H1 (cell line): Measurements from ENCODE around the gene TOMM40L. TPM values are rescaled to one million over a fixed set of nuclear protein-coding genes. Genes with fewer than 3 reads are reported as not detected.

Experiments used
- CTCF ChIA-PET: fragments of 300-600 bp; sonication (Branson Sonifier 250); formaldehyde crosslinking; loops from one replicate; lab custom pipeline; 2021; ENCODE audit not compliant: partially characterized antibody; lab: Charles Lee
- POLR2A ChIA-PET: fragments of 300-600 bp; sonication (Branson Sonifier 250); formaldehyde crosslinking; loops from one replicate; lab custom pipeline; 2021; ENCODE audit warnings: inconsistent platforms; ENCODE audit not compliant: partially characterized antibody; lab: Charles Lee
- DNase-seq, 2 experiments: peaks; one replicate each; pipeline versions ENCODE4 v3.0.0 to v3.0.0-alpha.2; 2010 to 2022; ENCODE audit warnings: low spot score in 2 of 2, low read depth in 1 of 2, mixed read lengths in 1 of 2
- FAIRE-seq: peaks from 2 replicates; lab custom pipeline; 2011; peaks lifted over from hg19 to GRCh38; lab: Jason Lieb, UNC
- H2AFZ ChIP-seq: 2 replicates; pipeline ENCODE4 v1.8.1; 2012; ENCODE audit warnings: low read length, inconsistent platforms
- H2AK5ac ChIP-seq: 2 replicates; pipeline ENCODE4 v1.6.1; 2013; ENCODE audit warnings: low read depth, low read length
- H2BK120ac ChIP-seq: replicated peaks from 2 replicates; pipeline ENCODE3; 2013; ENCODE audit warnings: low read depth, low read length, inconsistent platforms
- H2BK12ac ChIP-seq: 2 replicates; pipeline ENCODE4 v1.6.1; 2013; ENCODE audit warnings: low read depth, low read length
- H2BK15ac ChIP-seq: 2 replicates; pipeline ENCODE4 v1.6.1; 2013; ENCODE audit warnings: low read length
- H2BK20ac ChIP-seq: 2 replicates; pipeline ENCODE4 v1.6.1; 2013; ENCODE audit warnings: low read length
- H2BK5ac ChIP-seq: 2 replicates; pipeline ENCODE4 v1.6.1; 2013; ENCODE audit warnings: low read depth, low read length
- H3K14ac ChIP-seq: 2 replicates; pipeline ENCODE4 v1.6.1; 2013; ENCODE audit warnings: inconsistent platforms; ENCODE audit not compliant: insufficient read length
- H3K18ac ChIP-seq: 2 replicates; pipeline ENCODE4 v1.6.1; 2013; ENCODE audit warnings: low read length; ENCODE audit errors: extremely low read depth
- H3K23ac ChIP-seq: 2 replicates; pipeline ENCODE4 v1.6.1; 2013; ENCODE audit warnings: inconsistent platforms; ENCODE audit not compliant: insufficient read length
- H3K23me2 ChIP-seq: 2 replicates; pipeline ENCODE4 v1.6.1; 2013; ENCODE audit warnings: low read depth, low read length
- H3K27ac ChIP-seq: 2 replicates; pipeline ENCODE4 v1.6.1; 2011; ENCODE audit warnings: low read depth, low read length, inconsistent platforms
- H3K27me3 ChIP-seq, 4 experiments: replicated peaks in 1 of 4; 1 replicate in 1 of 4; 2 replicates in 3 of 4; pipeline versions ENCODE4 v1.6.1 to v1.8.1; 2011 to 2013; ENCODE audit warnings: low read length in 3 of 4, mild to moderate bottlenecking in 3 of 4, inconsistent platforms in 2 of 4, mixed read lengths in 2 of 4, moderate library complexity in 1 of 4; ENCODE audit not compliant: control insufficient read depth in 3 of 4, insufficient read depth in 3 of 4; ENCODE audit errors: extremely low read depth in 1 of 4
- H3K36me3 ChIP-seq, 4 experiments: 2 replicates each; pipeline versions ENCODE4 v1.6.1 to v1.8.1; 2011 to 2013; ENCODE audit warnings: mild to moderate bottlenecking in 4 of 4, low read length in 3 of 4, moderate library complexity in 2 of 4, control low read depth in 1 of 4, inconsistent platforms in 1 of 4; ENCODE audit not compliant: insufficient read depth in 4 of 4, control insufficient read depth in 2 of 4
- H3K4ac ChIP-seq: replicated peaks from 2 replicates; pipeline ENCODE3; 2013; ENCODE audit warnings: low read length, low read depth, mixed read lengths, inconsistent platforms; ENCODE audit not compliant: insufficient read length
- H3K4me1 ChIP-seq, 4 experiments: replicated peaks in 1 of 4; 1 replicate in 1 of 4; 2 replicates in 3 of 4; pipeline versions ENCODE4 v1.6.1 to v1.8.1; 2011 to 2013; ENCODE audit warnings: low read length in 3 of 4, inconsistent platforms in 2 of 4, mixed read lengths in 1 of 4; ENCODE audit not compliant: insufficient read depth in 4 of 4, control insufficient read depth in 3 of 4
- H3K4me2 ChIP-seq, 2 experiments: 2 replicates each; pipeline versions ENCODE4 v1.6.1 to v1.8.1; 2011 to 2013; ENCODE audit warnings: low read depth in 2 of 2, low read length in 2 of 2, control low read depth in 1 of 2, inconsistent platforms in 1 of 2, mild to moderate bottlenecking in 1 of 2; ENCODE audit not compliant: insufficient read depth in 1 of 2
- H3K4me3 ChIP-seq, 4 experiments: fragments of 200-600, 300-600 bp in 1 of 4; sonication (generic), shearing (Covaris generic), sonication (Bioruptor Twin) in 1 of 4; 2 replicates each; pipeline versions ENCODE4 v1.5.1 to v1.8.1; 2011 to 2016; ENCODE audit warnings: low read length in 4 of 4, low read depth in 3 of 4, control low read depth in 2 of 4, inconsistent platforms in 2 of 4, mild to moderate bottlenecking in 2 of 4, mixed read lengths in 1 of 4, moderate library complexity in 1 of 4; ENCODE audit not compliant: insufficient read depth in 2 of 4; ENCODE audit errors: extremely low read depth in 1 of 4
- H3K56ac ChIP-seq: replicated peaks from 2 replicates; pipeline ENCODE3; 2013; ENCODE audit warnings: low read depth, mild to moderate bottlenecking, mixed read lengths, low read length, inconsistent platforms; ENCODE audit not compliant: insufficient read length
- H3K79me1 ChIP-seq: 2 replicates; pipeline ENCODE4 v1.6.1; 2013; ENCODE audit warnings: low read depth, low read length, control low read depth
- H3K79me2 ChIP-seq, 2 experiments: 2 replicates each; pipeline versions ENCODE4 v1.6.1 to v1.8.1; 2012 to 2013; ENCODE audit warnings: low read length in 2 of 2, mild to moderate bottlenecking in 2 of 2, inconsistent platforms in 1 of 2; ENCODE audit not compliant: insufficient read depth in 2 of 2, control insufficient read depth in 1 of 2
- H3K9ac ChIP-seq, 4 experiments: replicated peaks in 1 of 4; 1 replicate in 1 of 4; 2 replicates in 3 of 4; pipeline versions ENCODE4 v1.6.1 to v1.8.1; 2011 to 2013; ENCODE audit warnings: low read depth in 3 of 4, low read length in 3 of 4, control low read depth in 2 of 4, mild to moderate bottlenecking in 2 of 4, moderate library complexity in 2 of 4, inconsistent platforms in 1 of 4; ENCODE audit errors: extremely low read depth in 1 of 4
- H3K9me3 ChIP-seq, 2 experiments: 2 replicates each; pipeline versions ENCODE4 v1.6.1 to v1.8.1; 2012 to 2013; ENCODE audit warnings: mild to moderate bottlenecking in 2 of 2, moderate library complexity in 2 of 2, control low read depth in 1 of 2, inconsistent platforms in 1 of 2, low read depth in 1 of 2, low read length in 1 of 2, mixed read lengths in 1 of 2; ENCODE audit not compliant: insufficient read depth in 2 of 2
- H4K20me1 ChIP-seq, 2 experiments: replicated peaks in 1 of 2; 2 replicates each; pipeline versions ENCODE3 to v1.8.1; 2011 to 2013; ENCODE audit warnings: inconsistent platforms in 2 of 2, low read length in 2 of 2, mild to moderate bottlenecking in 1 of 2; ENCODE audit not compliant: insufficient read depth in 2 of 2, control insufficient read depth in 1 of 2
- H4K5ac ChIP-seq: 2 replicates; pipeline ENCODE4 v1.6.1; 2013; ENCODE audit warnings: low read length, low read depth, mixed read lengths, inconsistent platforms; ENCODE audit not compliant: insufficient read length
- H4K8ac ChIP-seq: 2 replicates; pipeline ENCODE4 v1.8.0; 2013; ENCODE audit warnings: mild to moderate bottlenecking, moderate library complexity, low read length, inconsistent platforms; ENCODE audit not compliant: insufficient read depth; ENCODE audit errors: extremely low read depth
- H4K91ac ChIP-seq: replicated peaks from 2 replicates; pipeline ENCODE3; 2013; ENCODE audit warnings: low read length, mixed read lengths, inconsistent platforms; ENCODE audit not compliant: insufficient read length
- CBX5 ChIP-seq: fragments of 300-800, 300-1000 bp; sonication (generic); IDR thresholded peaks from 2 replicates; pipeline ENCODE4 v1.7.1; 2016; ENCODE audit warnings: antibody characterized with exemption, low read length, low read depth
- CHD1 ChIP-seq: IDR thresholded peaks from 2 replicates; pipeline ENCODE4 v1.6.1; 2012; ENCODE audit warnings: low read depth, low read length, improper control_type of control experiment
- KDM1A ChIP-seq: fragments of 200-600, 300-600 bp; sonication (generic); IDR thresholded peaks from 2 replicates; pipeline ENCODE4 v1.7.1; 2016; ENCODE audit warnings: mild to moderate bottlenecking, low read length, borderline replicate concordance
- RFX5 ChIP-seq: IDR thresholded peaks from 2 replicates; pipeline ENCODE4 v1.6.1; 2011; ENCODE audit warnings: low read depth, low read length, improper control_type of control experiment, borderline replicate concordance
- WGBS, 2 experiments: shearing (Covaris generic) in 1 of 2; methylation state at CpG; one replicate each; pipeline versions ENCODE4 v1.1.6 to v1.1.7; 2013 to 2015; ENCODE audit warnings: low lambda C conversion rate in 2 of 2, mixed read lengths in 2 of 2, inconsistent platforms in 1 of 2, low coverage in 1 of 2, missing lambda C conversion rate in 1 of 2; ENCODE audit not compliant: insufficient replicate concordance in 2 of 2, insufficient coverage in 1 of 2, insufficient read length in 1 of 2; ENCODE audit errors: extremely low coverage in 1 of 2, missing lambda C conversion rate in 1 of 2; 5-methylcytosine and 5-hydroxymethylcytosine counted together
- polyA plus RNA-seq, 7 experiments: library from polyadenylated mRNA; depleted of rRNA in 3 of 7; stranded (reverse) in 5 of 7; unstranded in 2 of 7; fragments of >200 nt in 5 of 7; fragments of 200-250 nt in 2 of 7; gene quantifications; 1 replicate in 5 of 7; 2 replicates in 1 of 7; 4 replicates in 1 of 7; pipeline versions ENCODE4 v1.2.1 to v1.2.3, GENCODE V29; 2011 to 2013; ENCODE audit warnings: missing spikeins in 2 of 7, mixed read lengths in 2 of 7
- total RNA-seq: library from RNA; stranded (reverse); fragmentation: NEBNext Ultra II Directional; extraction: Animal tissue kit (Norgen Biotek cat#: 25700); gene quantifications from 2 replicates; pipeline ENCODE4 v1.2.1, GENCODE V29; 2021

Gene TOMM40L
- total and polyA plus RNA-seq, 2 of the 8 experiments (the other 6 are each of a cell fraction or from before 2014, with no cell fraction given): 11.4 to 15.0 TPM

DNA sequence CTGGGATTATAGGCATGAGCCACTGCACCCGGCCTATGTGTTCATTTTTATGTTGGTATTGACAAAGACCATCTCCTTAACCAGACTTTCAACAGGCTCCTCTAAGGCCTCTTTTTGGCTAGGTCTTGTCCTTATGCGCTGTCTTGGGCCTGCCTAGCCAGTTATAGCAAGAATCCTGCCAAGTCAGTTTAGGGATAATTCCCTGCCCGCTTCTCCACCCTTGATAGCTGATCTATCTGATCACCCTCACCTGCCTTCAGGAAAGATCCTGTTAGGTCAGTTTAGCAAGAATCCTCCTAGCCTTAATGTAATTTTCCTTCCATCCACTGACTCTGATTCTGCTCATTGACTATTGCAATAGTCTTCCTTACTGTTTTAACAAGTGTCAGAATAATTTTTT is 46.2 kb upstream of the TOMM40L start:
- H3K9ac ChIP-seq: no peak overlapping the region
- no peak overlapping the region for H3K56ac ChIP-seq
- no peak overlapping the region for H2BK5ac ChIP-seq
- H3K4me1 ChIP-seq: peaks cover 0 to 13% (median under 1%) of the 10 kb centered on the region in 4 experiments; a peak in 3 of 7 replicates
- H3K4ac ChIP-seq: no peak overlapping the region
- no peak for FAIRE-seq
- peaks cover 0 to 4% of the 10 kb centered on the region in 2 experiments for H4K20me1 ChIP-seq
- H3K23me2 ChIP-seq: peaks cover 2% of the 10 kb centered on the region; the same call in 1 of the 2 replicates
- H2BK20ac ChIP-seq: no peak overlapping the region
- no peak for DNase-seq
- WGBS, 2 experiments: 100% methylated on average over 3 of the region's 3 CpGs; no CpG with 5 or more reads in 1 of the 2 experiments
- H2AFZ ChIP-seq: no peak overlapping the region
- H3K4me3 ChIP-seq: no peak overlapping the region
- ChIA-PET POLR2A (interaction anchor here (0.6 to 1.6 kb wide), 5 partner anchors 17 to 233 kb away, joined by 3 to 5 read pairs (median 4); partner anchors contain the start of gene NDUFS2), CTCF (interaction anchor here (1.0 to 5.5 kb wide), 7 partner anchors 9 to 202 kb away, joined by 3 to 37 read pairs (median 4); partner anchors contain the start of genes ADAMTS4 and PPOX)
- no peak overlapping the region for H4K5ac ChIP-seq
- no peak overlapping the region for H4K91ac ChIP-seq
- no peak overlapping the region for H3K14ac ChIP-seq
- no peak overlapping the region for H2BK15ac ChIP-seq
- H3K27ac ChIP-seq: no peak overlapping the region
- H3K79me1 ChIP-seq: peaks cover 4% of the 10 kb centered on the region
- no peak overlapping the region for H2BK12ac ChIP-seq
- H3K9me3 ChIP-seq: no peaks in the 10 kb centered on the region
- H3K4me2 ChIP-seq: no peak overlapping the region
- no peak overlapping the region for H2BK120ac ChIP-seq
- H3K36me3 ChIP-seq: peaks cover 0 to 9% (median 2%) of the 10 kb centered on the region in 4 experiments; a peak in 4 of 8 replicates
- peaks cover 0 to 4% of the 10 kb centered on the region in 2 experiments; a peak in 1 of 4 replicates for H3K79me2 ChIP-seq
- H4K8ac ChIP-seq: no peak overlapping the region
- H3K23ac ChIP-seq: no peak overlapping the region
- no peak overlapping the region for H2AK5ac ChIP-seq
- H3K27me3 ChIP-seq: no peaks in the 10 kb centered on the region
- H3K18ac ChIP-seq: no peak overlapping the region
- TF ChIP-seq KDM1A: no peak
- no peak for TF ChIP-seq RFX5
- no peak for TF ChIP-seq CBX5
- TF ChIP-seq CHD1: no peak
